Peyer's patch (tissue), 4 donors: ENCODE measurements around the gene CDCP2.

Experiments
- POLR2A ChIP-seq, 2 donors: fragments of 450-650 bp; IDR thresholded peaks; one replicate each; pipeline ENCODE4 v1.5.1; 2017; ENCODE audit warnings: antibody characterized with exemption in 2 of 2, mild to moderate bottlenecking in 2 of 2, moderate library complexity in 2 of 2
- TF ChIP-seq, protein P1 (sequence below), 6 experiments: fragments of 450-650 bp in 4 of 6; fragments of 200-600 bp in 2 of 6; sonication (generic) in 1 of 6; IDR thresholded peaks; one replicate each; pipeline ENCODE4 v1.5.1; 2017 to 2019; ENCODE audit warnings: antibody characterized with exemption in 6 of 6, mild to moderate bottlenecking in 3 of 6, moderate library complexity in 1 of 6

DNA sequence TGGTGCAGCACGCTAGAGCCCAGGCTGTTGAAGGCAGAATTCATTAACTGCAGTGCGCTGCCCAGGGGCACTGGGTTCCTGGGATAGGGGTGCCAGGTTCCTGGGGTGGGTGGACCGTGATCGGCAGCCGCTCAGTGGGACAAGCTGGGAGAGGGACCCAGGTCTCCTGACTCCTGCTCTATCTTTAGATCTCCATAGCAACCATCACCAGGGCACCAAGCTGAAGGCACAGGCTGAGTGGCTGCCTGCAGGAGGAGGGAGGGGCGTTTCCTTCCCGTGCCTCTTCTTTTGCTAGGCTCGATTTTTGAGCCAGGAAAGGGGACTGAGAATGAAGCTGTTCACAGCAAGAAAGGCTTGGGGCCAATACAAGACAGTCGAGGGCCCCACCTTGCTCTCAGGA, 20.9 kb upstream of the CDCP2 start:
- TF ChIP-seq, protein P1, sequence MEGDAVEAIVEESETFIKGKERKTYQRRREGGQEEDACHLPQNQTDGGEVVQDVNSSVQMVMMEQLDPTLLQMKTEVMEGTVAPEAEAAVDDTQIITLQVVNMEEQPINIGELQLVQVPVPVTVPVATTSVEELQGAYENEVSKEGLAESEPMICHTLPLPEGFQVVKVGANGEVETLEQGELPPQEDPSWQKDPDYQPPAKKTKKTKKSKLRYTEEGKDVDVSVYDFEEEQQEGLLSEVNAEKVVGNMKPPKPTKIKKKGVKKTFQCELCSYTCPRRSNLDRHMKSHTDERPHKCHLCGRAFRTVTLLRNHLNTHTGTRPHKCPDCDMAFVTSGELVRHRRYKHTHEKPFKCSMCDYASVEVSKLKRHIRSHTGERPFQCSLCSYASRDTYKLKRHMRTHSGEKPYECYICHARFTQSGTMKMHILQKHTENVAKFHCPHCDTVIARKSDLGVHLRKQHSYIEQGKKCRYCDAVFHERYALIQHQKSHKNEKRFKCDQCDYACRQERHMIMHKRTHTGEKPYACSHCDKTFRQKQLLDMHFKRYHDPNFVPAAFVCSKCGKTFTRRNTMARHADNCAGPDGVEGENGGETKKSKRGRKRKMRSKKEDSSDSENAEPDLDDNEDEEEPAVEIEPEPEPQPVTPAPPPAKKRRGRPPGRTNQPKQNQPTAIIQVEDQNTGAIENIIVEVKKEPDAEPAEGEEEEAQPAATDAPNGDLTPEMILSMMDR (IDR thresholded peaks at IDR 0.05), result no peak
- TF ChIP-seq POLR2A (IDR thresholded peaks at IDR 0.05), result no peak
